Measurements from ENCODE around the gene ZNF652.
"Not testable (repeated sequence)": the region's sequence is repeated elsewhere in the genome, so short reads cannot be mapped to it uniquely, and the experiment has no call there.

ZNF652 gene

GRCh38 chr17:49361902-49362722 is at the start of gene ZNF652:
TSS of gene ZNF652 (minus strand) at chr17:49362250. CDS start at chr17:49317725, 44,525 bp downstream.
- peak; percentile 93 for DNase-seq

- DNase-seq, result no peak
Measured at GRCh38 chr17:49409066-49409465, 47.0 kb upstream of the ZNF652 start.

- DNase-seq, result peak; percentile 83
Measured at GRCh38 chr17:49407981-49408501, 46.0 kb upstream of the ZNF652 start.

GRCh38 chr17:49407086-49407485 is 45.0 kb upstream of the ZNF652 start:
- no peak for DNase-seq

- DNase-seq, result peak; percentile 75
Measured at GRCh38 chr17:49406421-49407061, 44.5 kb upstream of the ZNF652 start.

- DNase-seq, result no peak
Measured at GRCh38 chr17:49404906-49405305, 42.9 kb upstream of the ZNF652 start.

- no peak for DNase-seq
Measured at GRCh38 chr17:49404361-49404760, 42.3 kb upstream of the ZNF652 start.

GRCh38 chr17:49403514-49404289 is 41.7 kb upstream of the ZNF652 start:
- no peak for DNase-seq

- peak; percentile 72 for DNase-seq
Measured at GRCh38 chr17:49402706-49403105, 40.7 kb upstream of the ZNF652 start.

GRCh38 chr17:49401971-49402611 is 40.0 kb upstream of the ZNF652 start:
- DNase-seq, result no peak

GRCh38 chr17:49399995-49400394 is 37.9 kb upstream of the ZNF652 start:
- DNase-seq, result no peak

- DNase-seq, result no peak
Measured at GRCh38 chr17:49397586-49397985, 35.5 kb upstream of the ZNF652 start.

GRCh38 chr17:49393491-49394255 is 31.6 kb upstream of the ZNF652 start:
- DNase-seq, result no peak

- DNase-seq, result no peak
Measured at GRCh38 chr17:49390548-49391324, 28.7 kb upstream of the ZNF652 start.

- DNase-seq, result not testable (repeated sequence)
Measured at GRCh38 chr17:49389514-49390347, 27.7 kb upstream of the ZNF652 start.

GRCh38 chr17:49388692-49389513 is 26.9 kb upstream of the ZNF652 start:
- no peak for DNase-seq

GRCh38 chr17:49388290-49388640 is 26.2 kb upstream of the ZNF652 start:
- no peak for DNase-seq

- no peak for DNase-seq
Measured at GRCh38 chr17:49387498-49388289, 25.6 kb upstream of the ZNF652 start.
